Measurements from ENCODE around the gene CHD1L. TPM values are rescaled to one million over a fixed set of nuclear protein-coding genes. Genes with fewer than 3 reads are reported as not detected.

Gene CHD1L
- total and polyA plus RNA-seq, 2 of the 4 experiments (the other 2 are of a cell fraction) = 31.2 to 47.5 TPM

- no peak for ATAC-seq (ENCODE audit: low read depth)
- Histone ChIP-seq H4K5ac (ENCODE audit: low read depth, low read length) (no peak overlapping the region), H3K27me3 (ENCODE audit: control insufficient read depth, insufficient read depth, low read length) (no peaks in the 10 kb centered on the region), H3K4me2 (ENCODE audit: low read depth, low read length) (no peak overlapping the region), H2BK15ac (ENCODE audit: low read depth, low read length) (no peak overlapping the region), H2AK9ac (replicated peaks; ENCODE audit: low read depth, low read length, poor library complexity) (no peak overlapping the region), H3K18ac (ENCODE audit: low read depth, low read length) (no peak overlapping the region), H3K9me1 (ENCODE audit: insufficient read depth, low read length) (no peaks in the 10 kb centered on the region), H4K91ac (ENCODE audit: insufficient read depth, low read depth, low read length) (no peak overlapping the region), H3K36me3 (ENCODE audit: control insufficient read depth, insufficient read depth, low read length) (no peaks in the 10 kb centered on the region), H3K56ac (ENCODE audit: extremely low read depth, insufficient read depth, low read length) (no peak overlapping the region), H2AK5ac (ENCODE audit: low read depth, low read length) (no peak overlapping the region), H4K20me1 (ENCODE audit: insufficient read depth, low read length) (no peaks in the 10 kb centered on the region), H3K9me3 (ENCODE audit: control insufficient read depth, insufficient read depth, low read length) (no peaks in the 10 kb centered on the region), H3K23ac (ENCODE audit: low read depth, low read length) (no peak overlapping the region), H2AFZ (replicated peaks; ENCODE audit: low read length, poor library complexity) (no peak overlapping the region), H3K4me1 (ENCODE audit: control insufficient read depth, insufficient read depth, low read length) (no peaks in the 10 kb centered on the region), H3K79me1 (ENCODE audit: low read depth in 1 of 2, low read length in 2 of 2) (no peaks in the 10 kb centered on the region), H3K14ac (replicated peaks; ENCODE audit: low read depth, low read length) (no peak overlapping the region), H2BK20ac (ENCODE audit: low read depth, low read length) (no peak overlapping the region), H3K27ac (ENCODE audit: insufficient read depth, low read length) (no peak overlapping the region), H2BK5ac (ENCODE audit: low read depth, low read length, poor library complexity, severe bottlenecking) (no peak overlapping the region), H3K9ac (ENCODE audit: low read depth, low read length) (no peak overlapping the region), H3K4me3 (ENCODE audit: insufficient read depth, low read depth, low read length) (no peak overlapping the region), H3K4ac (ENCODE audit: low read depth, low read length) (no peak overlapping the region), H4K8ac (ENCODE audit: low read depth in 2 of 2, low read length in 2 of 2) (no peak overlapping the region), H2BK120ac (ENCODE audit: low read depth, low read length) (no peak overlapping the region)
- ChIA-PET CTCF (no interaction called here), POLR2A (ENCODE audit: unreplicated experiment) (no interaction called here)
- WGBS, 2 experiments (ENCODE audit: extremely low coverage in 2 of 2, insufficient read length in 1 of 2) = no CpG with 5 or more reads among the region's 3 CpGs
- no TSS peak for BruUV-seq (replicated peaks)
- in situ Hi-C loops (cut with MboI; ENCODE audit: low sequenced_read_pairs) (no loop called here), intact Hi-C loops (cut with micrococcal nuclease) (no loop called here), dilution Hi-C loops (cut with HindIII; ENCODE audit: low sequenced_read_pairs, unreplicated experiment) (no loop called here)
- no peak for DNase-seq
- TF ChIP-seq USF2 (IDR thresholded peaks at IDR 0.05; ENCODE audit: low read depth, low read length) (no peak), CHD1 (IDR thresholded peaks at IDR 0.05; ENCODE audit: low read depth, low read length) (no peak), RCOR1 (IDR thresholded peaks at IDR 0.05; ENCODE audit: insufficient replicate concordance, low read length) (no peak)
Observed at GRCh38 chr1:147204080-147204479, 38.4 kb upstream of the CHD1L start.

All from IMR-90 (cell line).